Measurements from ENCODE around the gene CTIF.

Gene CTIF

DNA sequence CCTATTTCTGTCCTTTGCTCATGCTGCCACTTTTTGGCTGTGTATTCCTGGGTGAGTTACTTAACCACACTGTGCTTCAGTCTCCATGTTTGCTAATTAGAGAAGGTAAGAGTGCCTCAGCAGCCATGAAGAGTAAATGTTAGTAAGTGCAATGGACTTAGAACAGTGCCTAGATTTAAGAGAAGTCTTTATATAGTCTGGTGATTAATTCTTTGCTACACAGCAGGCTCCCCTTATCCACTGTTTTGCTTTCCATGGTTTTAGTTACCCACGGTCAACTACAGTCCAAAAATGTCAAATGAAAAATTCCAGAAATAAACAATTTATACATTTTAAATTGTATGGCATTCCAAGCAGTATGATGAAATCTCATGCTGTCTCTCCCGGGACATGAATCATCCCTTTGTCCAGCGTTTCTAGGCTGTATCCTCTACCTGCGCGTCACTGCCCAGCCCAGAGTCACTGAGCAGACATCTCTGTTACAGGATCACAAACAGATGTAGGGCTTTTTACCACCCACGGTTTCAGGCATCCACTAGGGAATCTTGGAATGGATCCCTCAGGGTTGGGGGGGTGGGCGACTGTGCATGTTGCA is 91.0 kb downstream of the CTIF start:
- Histone ChIP-seq H3K9me3 (ENCODE audit: insufficient read depth, low read length) (no peaks in the 10 kb centered on the region), H3K4me1 (ENCODE audit: low read length) (no peaks in the 10 kb centered on the region), H3K4me3 (ENCODE audit: low read length) (no peak overlapping the region), H3K27ac (ENCODE audit: low read length) (no peak overlapping the region), H3K9ac (ENCODE audit: low read length) (no peak overlapping the region), H3K79me2 (ENCODE audit: low read length) (no peaks in the 10 kb centered on the region), H3K4me2 (ENCODE audit: low read length) (no peak overlapping the region), H4K20me1 (ENCODE audit: insufficient read depth, low read length) (no peaks in the 10 kb centered on the region), H3K27me3 (ENCODE audit: low read depth, low read length) (no peaks in the 10 kb centered on the region), H2AFZ (ENCODE audit: low read depth, low read length) (no peak overlapping the region), H3K36me3 (replicated peaks; ENCODE audit: low read depth, low read length) (peaks cover 4% of the 10 kb centered on the region)
- TF ChIP-seq, protein P1, sequence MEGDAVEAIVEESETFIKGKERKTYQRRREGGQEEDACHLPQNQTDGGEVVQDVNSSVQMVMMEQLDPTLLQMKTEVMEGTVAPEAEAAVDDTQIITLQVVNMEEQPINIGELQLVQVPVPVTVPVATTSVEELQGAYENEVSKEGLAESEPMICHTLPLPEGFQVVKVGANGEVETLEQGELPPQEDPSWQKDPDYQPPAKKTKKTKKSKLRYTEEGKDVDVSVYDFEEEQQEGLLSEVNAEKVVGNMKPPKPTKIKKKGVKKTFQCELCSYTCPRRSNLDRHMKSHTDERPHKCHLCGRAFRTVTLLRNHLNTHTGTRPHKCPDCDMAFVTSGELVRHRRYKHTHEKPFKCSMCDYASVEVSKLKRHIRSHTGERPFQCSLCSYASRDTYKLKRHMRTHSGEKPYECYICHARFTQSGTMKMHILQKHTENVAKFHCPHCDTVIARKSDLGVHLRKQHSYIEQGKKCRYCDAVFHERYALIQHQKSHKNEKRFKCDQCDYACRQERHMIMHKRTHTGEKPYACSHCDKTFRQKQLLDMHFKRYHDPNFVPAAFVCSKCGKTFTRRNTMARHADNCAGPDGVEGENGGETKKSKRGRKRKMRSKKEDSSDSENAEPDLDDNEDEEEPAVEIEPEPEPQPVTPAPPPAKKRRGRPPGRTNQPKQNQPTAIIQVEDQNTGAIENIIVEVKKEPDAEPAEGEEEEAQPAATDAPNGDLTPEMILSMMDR (IDR thresholded peaks at IDR 0.05; ENCODE audit: low read depth, low read length): no peak
- no peak for TF ChIP-seq EZH2phosphoT487 (IDR thresholded peaks at IDR 0.05; ENCODE audit: low read depth)

DNA sequence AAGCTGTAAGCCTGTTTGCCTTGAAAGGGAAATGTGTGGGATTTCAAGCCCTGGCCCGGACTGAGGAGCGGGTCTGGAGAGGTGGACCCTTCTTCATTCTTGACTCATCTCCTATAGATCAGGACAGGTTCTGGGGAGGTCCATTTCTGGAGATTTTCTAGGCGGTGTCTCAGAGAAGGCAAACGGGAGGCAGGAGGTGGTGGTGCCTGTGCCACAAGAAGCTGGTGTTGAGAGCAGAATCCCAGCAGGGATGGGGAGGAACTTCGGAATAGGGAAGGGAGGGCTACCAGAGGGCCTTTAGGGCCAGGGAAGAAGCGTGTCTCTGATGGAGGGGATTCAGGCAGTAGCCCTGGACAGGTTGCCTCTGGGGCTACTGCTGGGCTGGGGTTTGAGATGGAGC is 93.0 kb downstream of the CTIF start:
- no peaks in the 10 kb centered on the region for H3K9me3 ChIP-seq (ENCODE audit: insufficient read depth, low read length)
- H3K9ac ChIP-seq (ENCODE audit: low read length): no peak overlapping the region
- H3K27ac ChIP-seq (ENCODE audit: low read length): no peak overlapping the region
- no peak overlapping the region for H3K4me3 ChIP-seq (ENCODE audit: low read length)
- H3K36me3 ChIP-seq (replicated peaks; ENCODE audit: low read depth, low read length): no peaks in the 10 kb centered on the region
- H4K20me1 ChIP-seq (ENCODE audit: insufficient read depth, low read length): no peaks in the 10 kb centered on the region
- H3K4me1 ChIP-seq (ENCODE audit: low read length): no peaks in the 10 kb centered on the region
- H3K27me3 ChIP-seq (ENCODE audit: low read depth, low read length): no peaks in the 10 kb centered on the region
- H3K4me2 ChIP-seq (ENCODE audit: low read length): no peak overlapping the region
- no peak for TF ChIP-seq EZH2phosphoT487 (IDR thresholded peaks at IDR 0.05; ENCODE audit: low read depth)
- TF ChIP-seq, protein P1 (IDR thresholded peaks at IDR 0.05; ENCODE audit: low read depth, low read length): no peak
- no peaks in the 10 kb centered on the region for H3K79me2 ChIP-seq (ENCODE audit: low read length)
- no peak overlapping the region for H2AFZ ChIP-seq (ENCODE audit: low read depth, low read length)

- Histone ChIP-seq H3K4me3 (ENCODE audit: low read length) (no peak overlapping the region), H3K36me3 (replicated peaks; ENCODE audit: low read depth, low read length) (no peaks in the 10 kb centered on the region), H3K4me1 (ENCODE audit: low read length) (no peaks in the 10 kb centered on the region), H2AFZ (ENCODE audit: low read depth, low read length) (no peak overlapping the region), H3K79me2 (ENCODE audit: low read length) (no peaks in the 10 kb centered on the region), H3K9me3 (ENCODE audit: insufficient read depth, low read length) (no peaks in the 10 kb centered on the region), H3K27ac (ENCODE audit: low read length) (no peak overlapping the region), H3K4me2 (ENCODE audit: low read length) (no peak overlapping the region), H3K9ac (ENCODE audit: low read length) (no peak overlapping the region), H3K27me3 (ENCODE audit: low read depth, low read length) (no peaks in the 10 kb centered on the region), H4K20me1 (ENCODE audit: insufficient read depth, low read length) (no peaks in the 10 kb centered on the region)
- TF ChIP-seq, protein P1 (IDR thresholded peaks at IDR 0.05; ENCODE audit: low read depth, low read length): no peak
- TF ChIP-seq EZH2phosphoT487 (IDR thresholded peaks at IDR 0.05; ENCODE audit: low read depth): no peak
These were observed 93.9 kb downstream of the CTIF start for GRCh38 chr18:48632676-48633257.

DNA sequence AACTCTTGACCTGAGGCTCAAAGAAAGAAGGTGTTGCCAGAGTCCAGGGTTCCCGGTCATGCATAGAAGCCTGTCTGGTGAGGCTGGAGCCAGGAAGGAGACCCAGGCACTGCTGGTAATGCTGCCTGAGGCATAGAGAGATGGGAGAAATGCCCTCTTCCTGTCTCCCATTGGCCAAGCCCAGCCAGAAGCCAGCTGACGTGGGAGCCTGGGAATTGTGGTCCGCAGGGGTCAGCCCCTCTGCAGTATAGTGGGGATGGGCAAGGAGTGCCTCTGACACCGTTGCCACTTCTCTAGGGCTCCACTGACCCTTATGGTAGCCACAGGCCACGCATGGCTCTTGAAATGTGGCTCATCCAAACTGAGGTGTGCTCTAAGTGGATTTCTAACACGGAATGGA is 95.7 kb downstream of the CTIF start:
- no peak overlapping the region for H3K9ac ChIP-seq (ENCODE audit: low read length)
- no peaks in the 10 kb centered on the region for H3K36me3 ChIP-seq (replicated peaks; ENCODE audit: low read depth, low read length)
- H3K27ac ChIP-seq (ENCODE audit: low read length): no peak overlapping the region
- TF ChIP-seq EZH2phosphoT487 (IDR thresholded peaks at IDR 0.05; ENCODE audit: low read depth): no peak
- TF ChIP-seq, protein P1 (IDR thresholded peaks at IDR 0.05; ENCODE audit: low read depth, low read length): no peak
- no peak overlapping the region for H3K4me2 ChIP-seq (ENCODE audit: low read length)
- no peaks in the 10 kb centered on the region for H3K9me3 ChIP-seq (ENCODE audit: insufficient read depth, low read length)
- H3K27me3 ChIP-seq (ENCODE audit: low read depth, low read length): no peaks in the 10 kb centered on the region
- H3K4me3 ChIP-seq (ENCODE audit: low read length): no peak overlapping the region
- H3K4me1 ChIP-seq (ENCODE audit: low read length): no peaks in the 10 kb centered on the region
- H3K79me2 ChIP-seq (ENCODE audit: low read length): no peaks in the 10 kb centered on the region
- H4K20me1 ChIP-seq (ENCODE audit: insufficient read depth, low read length): no peaks in the 10 kb centered on the region
- H2AFZ ChIP-seq (ENCODE audit: low read depth, low read length): no peak overlapping the region
